Measurements from ENCODE around the gene MAGI2. TPM values are rescaled to one million over a fixed set of nuclear protein-coding genes. Genes with fewer than 3 reads are reported as not detected.
A peak's percentile ranks its signal among the peaks of the same experiment; 100 is the strongest.

The MAGI2 gene
- total RNA-seq, 1 donor from 2014 or later = 0.40 TPM

DNA sequence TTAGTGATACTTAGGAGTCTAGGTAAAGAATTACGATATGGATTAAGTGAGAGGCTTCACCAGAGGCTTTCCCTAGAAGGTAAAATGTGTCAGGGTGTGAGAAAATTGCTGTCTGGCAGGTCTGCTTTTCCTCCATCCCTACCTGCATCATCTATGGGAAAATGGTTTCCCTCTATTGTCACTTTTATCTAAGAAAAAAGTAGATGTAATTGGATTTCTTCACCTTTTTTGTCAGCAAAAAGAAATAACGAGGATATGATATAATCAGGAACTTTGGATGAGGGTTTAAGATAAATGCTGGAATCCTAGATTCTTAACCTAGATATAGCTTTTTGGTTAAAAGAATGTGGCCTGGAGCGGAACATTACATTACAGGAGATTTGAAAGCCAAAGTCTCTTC is 146.1 kb downstream of the MAGI2 start:
- DNase-seq (ENCODE audit: low read depth in 2 of 2) = no peak

DNA sequence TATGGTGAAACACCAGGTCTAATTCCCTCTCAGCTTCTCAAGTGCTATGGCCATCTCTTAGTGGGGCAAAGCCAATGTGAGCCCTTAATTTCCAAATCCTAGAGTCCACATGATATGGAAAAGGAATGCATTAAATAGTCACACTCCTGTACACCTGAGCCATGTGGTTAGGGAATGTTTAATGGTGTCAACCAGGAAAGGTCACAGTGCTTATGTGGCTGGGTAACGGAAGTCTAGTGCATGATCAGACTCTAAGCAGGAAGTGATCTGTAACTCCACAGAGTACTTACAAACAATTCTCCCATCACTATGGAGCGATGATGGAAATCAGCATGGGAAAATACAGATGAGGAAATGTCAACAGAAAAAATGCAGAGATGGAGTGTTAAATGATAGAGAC is 148.8 kb downstream of the MAGI2 start:
- DNase-seq (ENCODE audit: low read depth in 2 of 2) = peak; percentile 2 to 65

DNA sequence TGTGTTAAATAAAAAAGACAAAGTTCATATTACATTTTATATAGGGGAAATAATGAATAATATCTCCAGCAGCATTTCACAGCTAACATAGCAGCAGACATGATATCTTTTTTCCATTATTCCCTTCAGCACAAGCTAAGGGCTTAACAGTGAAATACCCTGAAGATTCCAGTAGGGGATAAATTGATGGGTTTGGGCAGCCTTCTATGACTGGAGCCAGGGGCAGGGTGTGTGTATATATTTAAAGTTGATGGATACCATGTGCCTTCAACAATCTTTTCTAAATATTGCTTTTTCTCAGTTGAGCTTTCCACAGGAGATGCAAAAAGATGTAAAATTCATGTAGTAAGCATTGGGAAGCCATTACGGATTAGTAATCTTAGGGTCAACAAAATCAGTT is 151.2 kb downstream of the MAGI2 start:
- DNase-seq (ENCODE audit: low read depth in 2 of 2) = no peak

GRCh38 chr7:79301419-79301818 is 152.0 kb downstream of the MAGI2 start:
- DNase-seq (ENCODE audit: low read depth in 2 of 2) = no peak

DNA sequence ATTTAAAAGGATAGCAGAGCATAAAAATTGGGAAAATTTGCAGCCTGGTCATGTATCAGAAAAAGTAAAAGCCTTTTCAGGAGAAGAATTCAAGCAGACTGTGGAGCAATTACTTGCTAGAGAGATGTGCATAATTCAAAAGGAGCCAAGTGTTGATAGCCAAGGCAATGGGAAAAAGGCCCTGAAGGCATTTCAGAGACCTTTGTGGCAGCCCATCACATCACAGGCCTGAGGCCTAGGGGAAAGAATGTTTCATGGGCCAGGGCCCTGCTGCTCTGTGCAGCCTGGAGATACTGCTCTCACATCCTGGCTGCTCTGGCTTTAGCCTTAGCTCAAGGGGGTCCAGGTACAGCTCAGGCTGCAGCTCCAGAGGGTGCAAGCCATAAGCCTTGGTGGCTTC is 152.9 kb downstream of the MAGI2 start:
- no peak for DNase-seq (ENCODE audit: low read depth in 2 of 2)

DNA sequence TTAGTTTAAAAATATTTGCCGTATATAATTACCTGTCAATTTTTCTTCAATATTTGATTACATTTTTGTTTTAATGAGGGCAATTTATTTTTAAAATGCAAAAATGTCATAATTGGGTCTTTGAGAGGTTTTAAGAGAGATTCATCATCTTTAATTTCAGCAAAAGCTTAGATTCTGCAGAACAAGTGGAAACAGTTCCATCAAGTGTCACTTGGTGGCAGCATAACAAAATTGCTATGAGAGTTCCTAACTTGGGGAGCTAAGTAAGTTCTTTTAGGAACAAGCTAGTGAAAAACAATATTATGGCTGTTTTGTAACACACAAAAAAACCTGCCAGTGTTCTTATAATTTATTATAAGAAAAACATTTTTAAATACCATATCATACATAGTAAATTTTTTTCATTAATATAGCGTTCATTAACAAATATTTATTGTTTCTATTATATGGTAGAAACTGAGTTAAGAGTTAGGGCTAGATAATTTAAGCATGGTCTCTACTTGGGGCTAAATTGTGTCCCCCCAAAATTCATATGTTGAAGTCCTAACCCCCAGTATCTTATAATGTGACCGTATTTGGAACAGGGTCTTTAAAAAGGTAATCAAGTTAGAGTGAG is 155.2 kb downstream of the MAGI2 start:
- DNase-seq (ENCODE audit: low read depth in 2 of 2) = peak; percentile 67 to 75

DNA sequence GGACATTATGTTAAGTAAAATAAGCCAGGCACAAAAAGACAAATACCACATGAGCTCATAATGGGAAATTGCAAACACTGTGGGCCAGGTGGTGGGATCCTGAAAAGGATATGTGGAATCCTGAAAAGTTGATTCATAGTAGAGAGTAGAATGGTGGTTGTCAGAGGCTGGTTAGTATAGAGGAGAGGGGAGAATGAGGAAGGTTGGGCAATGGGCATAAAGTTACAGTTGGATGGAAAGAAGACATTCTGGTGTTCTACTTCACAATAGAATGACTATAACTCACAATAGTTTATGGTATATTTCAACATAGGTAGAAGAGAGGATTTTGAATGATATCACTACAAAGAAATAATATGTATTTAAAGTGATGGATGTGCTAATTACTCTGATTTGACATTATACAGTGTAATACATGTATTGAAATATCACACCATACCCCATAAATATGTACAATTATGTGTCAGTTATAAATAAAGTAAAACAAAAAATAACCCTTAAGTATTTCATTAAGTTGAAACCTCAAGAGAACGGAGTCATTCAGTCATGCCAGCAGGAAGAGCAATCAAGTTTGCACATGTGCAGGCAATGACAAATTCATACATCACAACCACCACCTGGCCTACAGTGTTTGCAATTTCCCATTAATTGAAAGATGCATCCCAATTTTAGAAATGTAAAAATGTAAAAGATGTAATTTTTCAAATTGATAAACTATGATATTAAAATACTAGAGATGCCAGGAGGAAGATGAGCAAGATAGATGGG is 156.7 kb downstream of the MAGI2 start:
- DNase-seq (ENCODE audit: low read depth in 2 of 2) = no peak

GRCh38 chr7:79293655-79294142 is 159.8 kb downstream of the MAGI2 start:
- peak in 1 of 2 donors; percentile 17 for DNase-seq (ENCODE audit: low read depth in 2 of 2)

DNA sequence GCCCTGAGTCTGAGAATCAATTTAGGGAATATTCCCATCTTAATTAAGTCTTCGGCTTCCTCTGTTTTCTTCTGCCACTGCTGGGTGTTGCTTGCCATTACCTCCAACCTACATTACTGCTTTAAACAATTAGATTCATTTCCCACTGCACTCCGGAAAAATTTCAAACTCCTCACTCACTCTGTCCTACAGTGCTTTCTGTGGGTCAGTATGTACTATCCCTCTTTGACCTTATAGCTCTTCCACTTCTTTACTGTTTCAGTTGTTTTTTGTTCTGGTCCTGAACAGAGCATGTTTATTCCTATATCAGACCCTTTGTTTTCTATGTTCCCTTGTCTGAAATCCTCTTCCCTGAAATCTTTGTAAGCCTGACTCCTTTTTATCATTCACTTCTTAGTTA is 160.6 kb downstream of the MAGI2 start:
- no peak for DNase-seq (ENCODE audit: low read depth in 2 of 2)

DNA sequence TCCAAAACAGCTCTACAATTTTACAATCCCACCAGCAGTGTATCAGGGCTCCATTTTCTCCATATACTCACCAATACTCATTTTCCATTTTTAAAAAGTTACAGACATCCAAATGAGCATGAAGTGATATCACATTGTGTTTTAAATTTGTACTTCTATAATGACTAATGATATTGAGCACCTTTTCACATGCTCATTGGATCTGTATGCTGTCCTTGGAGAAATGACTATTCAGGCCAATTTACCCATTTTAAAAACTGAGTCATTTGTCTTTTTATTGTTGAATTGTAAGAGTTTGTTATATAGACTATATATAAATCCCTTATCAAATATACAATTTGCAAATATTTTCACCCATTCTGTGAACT is 162.0 kb downstream of the MAGI2 start:
- DNase-seq (ENCODE audit: low read depth in 2 of 2) = no peak

- DNase-seq (ENCODE audit: low read depth in 2 of 2) = peak in 1 of 2 donors; percentile 62
Observed at GRCh38 chr7:79290841-79291497, 162.5 kb downstream of the MAGI2 start.

- DNase-seq (ENCODE audit: low read depth in 2 of 2) = no peak
Observed at GRCh38 chr7:79290398-79290797, 163.1 kb downstream of the MAGI2 start.

- no peak for DNase-seq (ENCODE audit: low read depth in 2 of 2)
Observed at GRCh38 chr7:79288655-79289054, 164.8 kb downstream of the MAGI2 start.

- DNase-seq (ENCODE audit: low read depth in 2 of 2) = no peak
Observed at GRCh38 chr7:79287981-79288380, 165.5 kb downstream of the MAGI2 start.

DNA sequence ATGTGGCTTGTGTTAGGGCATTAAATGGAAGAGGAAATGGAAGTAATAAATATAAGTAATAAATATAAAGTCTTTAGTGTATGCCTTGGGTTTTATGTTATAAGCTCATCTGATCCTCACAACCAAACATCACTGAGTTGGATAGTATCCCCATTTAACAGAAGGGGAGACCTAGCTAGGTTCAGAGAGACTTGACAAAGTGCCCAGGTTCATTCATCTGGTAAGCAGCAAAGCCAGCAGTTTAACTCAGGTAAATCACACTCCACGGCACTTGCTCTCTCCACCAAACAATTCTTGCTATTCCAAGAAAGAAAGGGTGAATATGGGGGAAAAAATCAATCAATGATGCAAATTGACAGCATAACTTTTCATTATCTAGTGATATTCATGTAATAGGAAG is 167.3 kb downstream of the MAGI2 start:
- DNase-seq (ENCODE audit: low read depth in 2 of 2) = no peak

DNA sequence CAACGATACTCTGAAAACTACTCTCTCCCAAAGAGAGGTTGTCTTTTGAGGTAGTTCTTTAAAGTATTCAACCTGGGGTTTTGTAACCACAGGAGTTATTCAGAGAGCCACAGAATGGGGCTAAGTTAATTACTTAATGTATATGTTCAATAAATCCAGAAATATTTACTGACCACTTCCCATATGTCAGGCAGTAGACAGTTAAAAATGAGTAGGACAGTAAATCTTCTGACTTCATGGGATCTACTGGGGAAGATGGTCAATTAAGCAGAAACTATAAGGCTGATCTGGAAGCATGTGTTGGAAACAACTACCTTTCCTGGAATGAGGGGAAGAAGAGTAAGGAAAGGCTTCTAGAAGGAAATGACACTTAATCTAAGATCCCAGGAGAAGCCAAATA is 167.7 kb downstream of the MAGI2 start:
- no peak for DNase-seq (ENCODE audit: low read depth in 2 of 2)

- no peak for DNase-seq (ENCODE audit: low read depth in 2 of 2)
Observed at GRCh38 chr7:79284211-79284610, 169.3 kb downstream of the MAGI2 start.

DNA sequence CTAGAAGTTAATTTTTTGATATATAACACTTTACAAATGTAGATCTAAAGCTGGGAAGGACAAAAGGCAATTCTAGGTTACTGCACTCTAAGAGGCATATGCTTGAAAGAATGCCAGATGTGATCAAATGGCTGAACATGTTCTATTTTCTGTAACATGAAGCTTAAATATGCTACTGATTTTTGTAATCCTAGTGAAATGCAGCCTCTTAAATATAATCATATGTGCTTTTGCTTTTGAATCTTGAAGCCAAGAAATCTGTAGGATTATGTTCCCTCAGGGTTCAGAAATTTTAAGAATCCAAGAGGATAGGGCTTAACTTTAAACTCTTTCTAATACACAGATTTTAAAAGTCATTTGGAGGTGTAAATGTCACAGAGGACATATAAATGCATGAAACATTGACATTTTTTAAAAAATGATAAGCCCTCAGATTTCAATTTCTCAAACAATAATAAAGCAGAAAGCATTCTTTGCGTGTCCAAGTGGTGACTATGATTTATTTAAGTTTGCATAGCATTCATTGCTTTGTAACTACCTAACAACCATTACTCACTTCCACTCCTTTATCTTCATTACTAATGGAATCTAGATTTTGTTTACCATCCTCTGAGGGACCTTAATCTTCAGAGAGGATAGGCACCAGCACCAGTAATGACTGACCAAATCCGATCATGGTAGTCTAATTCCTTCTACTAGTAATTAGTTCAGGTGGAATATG is 170.4 kb downstream of the MAGI2 start:
- peak in 1 of 2 donors; percentile 72 for DNase-seq (ENCODE audit: low read depth in 2 of 2)

DNA sequence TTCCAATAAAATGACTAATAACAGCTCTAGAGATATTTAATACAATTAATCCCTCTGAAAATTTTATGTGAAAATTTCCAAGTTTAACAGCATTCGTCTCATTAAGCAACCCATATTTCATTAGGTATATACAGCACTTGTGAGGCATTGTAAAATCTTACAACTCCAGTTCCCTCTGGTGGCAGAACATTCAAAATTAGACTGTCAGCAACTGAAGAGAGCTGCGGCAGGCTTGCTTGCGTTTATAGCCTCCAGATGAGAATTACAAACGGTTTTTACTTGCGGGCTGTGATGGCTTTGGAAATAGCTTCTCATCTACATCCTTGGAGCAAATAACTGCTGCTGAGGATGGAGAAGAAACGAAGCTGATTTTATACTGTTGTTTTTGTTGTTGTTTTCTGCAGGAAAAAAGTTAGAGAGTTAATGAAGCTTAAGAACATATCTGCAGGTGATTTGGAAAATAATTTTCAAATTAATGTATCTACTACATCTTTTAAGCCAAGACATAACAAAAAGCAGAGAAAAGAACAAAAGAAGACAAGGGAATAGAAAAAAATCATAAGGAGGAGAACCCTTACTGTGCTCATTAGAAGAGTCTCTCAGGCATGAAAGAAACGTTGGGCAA is 171.3 kb downstream of the MAGI2 start:
- peak; percentile 15 to 71 for DNase-seq (ENCODE audit: low read depth in 2 of 2)

GRCh38 chr7:79281426-79281825 is 172.0 kb downstream of the MAGI2 start:
- DNase-seq (ENCODE audit: low read depth in 2 of 2) = no peak

- no peak for DNase-seq (ENCODE audit: low read depth in 2 of 2)
Observed at GRCh38 chr7:79272938-79273337, 180.5 kb downstream of the MAGI2 start.

All from lung microvascular endothelial cell (primary cell).